GM18517 (cell line): ENCODE measurements around the gene C6orf118.

Source experiments
- ATAC-seq: cut with Tn5 transposase; IDR thresholded peaks from one replicate; pipeline ENCODE4 v1.9.1; 2021; ENCODE audit warnings: mild to moderate bottlenecking, moderate library complexity; ENCODE audit not compliant: unreplicated experiment

C6orf118 gene

DNA sequence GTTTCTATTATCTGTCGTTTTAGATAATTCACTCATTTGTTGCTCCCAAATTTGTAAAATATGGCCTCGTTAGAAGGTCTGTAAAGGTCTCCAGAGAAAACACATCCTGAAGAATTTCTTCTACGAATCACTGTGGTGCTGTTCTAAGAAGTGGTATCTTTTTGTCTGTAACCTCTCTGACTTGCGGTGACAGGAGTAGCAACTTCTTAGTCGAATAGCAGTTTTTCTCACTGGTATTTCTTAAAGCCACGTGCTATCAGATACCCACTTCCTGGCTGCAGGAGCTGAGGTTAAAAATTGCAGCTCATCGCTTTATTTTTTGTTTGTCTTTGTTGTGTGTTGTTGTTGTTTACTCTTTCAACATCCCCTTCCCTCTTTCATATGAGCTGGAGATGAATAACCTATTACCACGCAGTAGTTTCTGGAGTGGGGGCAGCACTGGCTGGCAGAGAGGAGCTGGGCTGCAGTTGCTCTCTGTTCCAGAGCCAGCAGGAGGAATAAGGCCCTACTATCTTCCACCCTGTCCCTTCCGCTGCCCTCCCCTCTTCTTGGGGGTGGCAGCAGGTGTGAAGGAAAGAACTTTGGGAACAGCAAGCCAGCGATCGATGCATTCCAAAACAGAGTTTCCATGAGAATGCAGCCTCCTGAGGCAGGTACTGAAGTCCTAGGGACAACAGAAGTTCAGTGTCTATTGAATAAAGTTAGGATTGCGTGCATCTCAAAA, 64.7 kb downstream of the C6orf118 start:
- no peak for ATAC-seq

DNA sequence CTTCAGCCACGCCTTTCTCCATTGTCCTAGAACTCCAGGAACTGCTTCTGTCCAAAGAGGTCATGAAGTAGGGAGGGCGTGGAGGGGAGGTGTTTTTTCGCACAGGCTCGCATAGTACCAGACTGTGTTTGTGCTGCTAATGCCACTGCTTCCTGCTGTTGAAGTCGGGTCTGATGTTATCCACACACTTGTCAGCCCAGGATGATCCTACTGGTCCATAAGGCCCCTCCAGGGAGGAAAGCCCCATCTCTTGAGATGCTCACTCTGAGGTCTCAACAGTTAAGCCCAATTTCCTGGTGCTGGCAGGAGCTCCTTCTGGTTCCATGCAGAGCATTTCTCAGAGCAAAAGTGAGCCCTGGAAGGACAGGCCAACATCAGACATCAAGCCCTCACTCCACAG, 65.6 kb downstream of the C6orf118 start:
- ATAC-seq = no peak

DNA sequence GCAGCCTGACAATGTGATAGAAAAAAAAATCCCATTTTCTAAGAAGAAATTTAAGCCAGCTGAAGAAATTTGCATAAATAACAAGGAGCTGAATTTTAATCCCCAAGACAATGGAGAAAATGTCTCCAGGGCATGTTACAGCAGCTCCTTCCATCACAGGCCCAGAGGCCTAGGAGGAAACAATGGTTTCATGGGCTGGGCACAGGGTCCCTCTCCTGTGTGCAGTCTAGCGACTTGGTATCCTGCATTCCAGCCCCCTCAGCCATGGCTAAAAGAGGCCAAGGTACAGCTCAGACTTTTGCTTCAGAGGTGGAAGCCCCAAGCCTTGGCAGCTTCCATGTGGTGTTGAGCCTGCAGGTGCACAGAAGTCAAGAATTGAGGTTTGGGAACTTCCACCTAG, 73.1 kb downstream of the C6orf118 start:
- no peak for ATAC-seq

DNA sequence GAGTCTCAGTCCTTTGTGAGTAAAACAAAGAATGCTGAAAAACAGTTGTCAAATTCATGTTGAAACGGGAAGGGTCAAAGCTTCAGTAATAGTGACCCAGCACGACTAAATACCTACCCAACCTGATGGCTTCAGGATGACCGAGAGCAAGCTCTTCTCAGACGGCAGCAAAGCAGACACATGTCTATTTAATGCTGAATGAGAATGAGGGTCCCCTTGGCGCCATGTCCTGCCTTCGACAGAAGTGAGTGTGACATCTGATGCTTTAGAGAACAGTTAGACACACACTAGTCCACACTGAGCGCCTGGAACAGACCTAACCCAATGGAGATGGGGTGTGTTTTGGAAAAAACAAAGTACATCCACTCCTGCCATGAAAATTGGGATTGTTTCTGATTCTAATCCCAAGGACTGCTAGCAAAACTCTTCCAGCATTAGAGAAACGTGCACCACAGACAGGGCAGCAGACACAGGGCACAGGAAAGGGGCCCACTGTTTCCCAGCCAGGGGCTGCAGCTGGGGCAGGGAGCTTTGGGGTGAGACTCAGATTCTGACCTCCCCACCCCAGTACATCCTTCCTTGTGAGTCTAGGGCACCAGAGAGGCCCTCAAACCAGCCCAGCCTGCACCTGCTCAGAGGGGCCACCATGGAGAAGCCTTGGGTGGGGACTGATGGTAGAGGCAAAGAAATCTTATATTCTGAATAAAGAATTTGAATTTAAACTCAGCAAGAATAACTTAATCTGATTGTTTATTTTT, 76.5 kb downstream of the C6orf118 start:
- ATAC-seq = no peak

DNA sequence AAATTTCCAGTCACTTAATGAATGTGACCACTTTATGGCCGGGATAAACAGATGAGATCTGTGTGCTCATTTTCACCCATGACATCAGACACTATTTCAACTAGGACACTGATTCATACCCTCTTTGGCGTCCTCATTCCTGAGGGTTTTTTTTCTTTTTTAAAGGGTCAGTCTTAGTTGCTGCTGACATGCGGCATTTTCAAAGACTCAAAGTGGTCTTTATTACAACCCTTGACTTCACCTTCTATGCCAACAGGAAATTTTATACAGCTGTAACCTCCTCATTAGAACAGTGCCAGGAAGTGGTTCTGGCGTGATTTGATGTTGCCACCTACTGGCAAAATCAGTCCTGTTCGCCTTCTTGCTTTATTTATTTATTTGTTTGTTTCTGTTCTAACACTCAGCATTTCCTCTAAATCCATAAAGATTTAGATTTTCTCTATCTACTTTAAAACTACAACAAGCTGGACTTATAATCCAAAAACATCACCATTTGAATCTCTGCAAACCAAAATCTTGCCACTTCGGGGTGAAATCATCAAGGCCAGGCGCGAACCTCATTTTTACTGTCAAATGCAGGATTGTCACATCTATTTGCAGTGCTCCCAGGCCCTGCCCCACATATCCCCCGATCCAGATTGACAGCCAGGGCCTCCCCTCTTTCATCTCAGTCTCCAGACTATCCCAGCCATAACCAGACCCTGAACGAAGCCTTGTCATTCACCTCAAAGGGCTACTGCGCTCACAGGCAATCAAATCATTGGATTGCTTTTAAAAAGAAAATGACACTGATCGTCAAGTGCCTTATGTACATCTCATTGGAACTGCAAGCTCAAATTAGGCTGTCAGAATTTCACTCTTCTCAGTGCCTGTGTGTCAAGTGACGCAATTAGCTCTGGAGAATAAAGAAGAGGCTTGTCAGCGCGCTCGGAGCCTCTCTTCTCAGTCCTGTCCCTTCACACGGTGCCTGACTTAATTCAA, 77.5 kb downstream of the C6orf118 start:
- ATAC-seq = no peak

DNA sequence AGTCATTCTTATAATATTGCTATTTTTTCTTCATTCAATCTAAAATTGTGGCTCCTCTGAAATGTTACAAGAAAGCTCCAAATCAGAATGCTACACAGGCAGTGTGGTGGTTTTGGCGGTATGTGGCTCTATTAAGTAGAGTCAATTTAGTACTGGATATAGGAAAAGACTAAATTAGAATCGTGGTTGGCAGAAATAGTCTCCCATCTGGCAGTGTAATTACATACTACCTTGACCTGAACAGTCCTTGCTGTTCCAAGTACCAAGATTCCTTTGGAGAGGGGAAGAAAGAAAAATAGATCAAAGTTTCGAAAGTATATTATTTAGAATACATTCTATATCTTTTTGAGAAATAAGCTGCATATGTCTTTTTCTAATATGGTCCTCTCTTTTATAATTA, 78.2 kb downstream of the C6orf118 start:
- ATAC-seq = no peak
